T-helper 22 cell (primary cell): ENCODE data around the gene TREH.
A peak's percentile ranks its signal among the peaks of the same experiment; 100 is the strongest.

Experiments
- DNase-seq: peaks from one replicate; pipeline ENCODE4 v3.0.0-alpha.2; 2020; ENCODE audit warnings: low read depth

The TREH gene

DNA sequence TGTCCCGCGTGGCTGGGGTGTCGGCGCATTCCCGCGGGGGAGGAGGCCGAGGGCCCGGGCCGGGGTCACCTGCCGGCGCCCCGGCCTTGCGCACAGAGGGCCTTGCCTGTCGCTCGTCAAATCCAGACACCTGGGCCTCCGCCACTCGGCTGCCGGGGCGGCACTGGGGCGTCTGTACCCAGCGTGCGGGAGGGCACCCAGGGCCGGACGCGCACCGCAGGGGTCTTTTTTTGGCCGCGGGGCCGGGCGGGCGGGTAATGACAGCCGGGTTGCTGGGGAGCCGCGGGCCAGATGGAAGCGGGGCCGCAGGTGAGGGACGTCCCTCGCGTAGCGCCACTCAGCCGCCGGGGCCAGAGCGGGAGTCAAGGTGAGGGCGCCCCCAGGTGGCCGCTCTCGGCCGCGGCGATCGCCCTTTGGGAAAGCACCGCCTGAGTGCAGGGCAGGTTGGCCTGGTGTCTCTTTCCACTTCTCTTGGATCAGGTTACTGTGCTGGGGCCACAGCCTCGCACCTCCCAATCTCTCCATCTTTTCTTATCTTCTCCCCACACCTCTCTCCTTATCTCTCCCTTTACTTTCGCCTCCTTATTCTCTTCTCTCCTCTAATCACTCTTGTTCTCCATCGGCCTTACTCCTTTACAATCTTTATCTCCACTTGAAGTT, 68.5 kb downstream of the TREH start:
- DNase-seq: peak; percentile 62

- no peak for DNase-seq
Measured at GRCh38 chr11:118610225-118610772, 69.2 kb downstream of the TREH start.

DNA sequence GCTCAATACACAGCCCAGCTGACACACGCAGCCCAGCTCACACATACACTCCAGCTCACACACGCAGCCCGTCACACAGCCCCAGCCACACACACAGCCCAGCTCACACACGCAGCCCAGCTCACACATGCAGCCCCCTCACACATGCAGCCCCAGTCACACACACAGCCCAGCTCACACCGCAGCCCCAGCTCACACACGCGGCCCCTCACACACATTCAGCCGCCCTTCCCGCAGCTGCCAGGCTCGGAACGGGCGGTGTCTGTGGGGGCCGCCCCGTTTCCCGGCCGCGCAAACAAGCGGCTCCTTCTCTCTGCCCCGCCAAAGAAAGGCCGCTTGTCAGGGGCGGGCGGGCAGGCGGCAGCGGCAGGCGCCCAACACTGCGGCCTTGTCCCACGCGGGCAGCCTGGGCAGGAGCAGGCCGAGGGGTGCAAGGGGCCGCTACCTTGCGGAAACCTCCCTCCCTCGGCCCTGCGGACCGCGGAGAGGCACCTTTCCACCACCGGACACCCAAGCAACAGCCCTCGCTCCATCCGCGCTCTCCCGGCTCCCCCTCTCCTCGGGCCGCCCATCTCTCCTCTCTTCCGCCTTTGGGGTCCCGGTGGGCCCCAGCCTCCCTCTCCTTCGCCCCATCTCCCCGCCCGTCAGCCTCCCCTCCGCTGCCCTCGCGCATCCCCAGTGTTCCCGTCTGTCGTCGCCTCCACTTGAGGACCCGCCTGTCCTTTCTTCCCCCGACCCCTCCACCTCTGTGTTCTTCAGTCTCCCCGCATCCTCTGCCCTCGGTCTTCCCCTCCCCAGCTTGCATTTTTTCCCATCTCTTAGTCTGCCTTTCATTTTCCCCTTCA, 69.8 kb downstream of the TREH start:
- DNase-seq: no peak

DNA sequence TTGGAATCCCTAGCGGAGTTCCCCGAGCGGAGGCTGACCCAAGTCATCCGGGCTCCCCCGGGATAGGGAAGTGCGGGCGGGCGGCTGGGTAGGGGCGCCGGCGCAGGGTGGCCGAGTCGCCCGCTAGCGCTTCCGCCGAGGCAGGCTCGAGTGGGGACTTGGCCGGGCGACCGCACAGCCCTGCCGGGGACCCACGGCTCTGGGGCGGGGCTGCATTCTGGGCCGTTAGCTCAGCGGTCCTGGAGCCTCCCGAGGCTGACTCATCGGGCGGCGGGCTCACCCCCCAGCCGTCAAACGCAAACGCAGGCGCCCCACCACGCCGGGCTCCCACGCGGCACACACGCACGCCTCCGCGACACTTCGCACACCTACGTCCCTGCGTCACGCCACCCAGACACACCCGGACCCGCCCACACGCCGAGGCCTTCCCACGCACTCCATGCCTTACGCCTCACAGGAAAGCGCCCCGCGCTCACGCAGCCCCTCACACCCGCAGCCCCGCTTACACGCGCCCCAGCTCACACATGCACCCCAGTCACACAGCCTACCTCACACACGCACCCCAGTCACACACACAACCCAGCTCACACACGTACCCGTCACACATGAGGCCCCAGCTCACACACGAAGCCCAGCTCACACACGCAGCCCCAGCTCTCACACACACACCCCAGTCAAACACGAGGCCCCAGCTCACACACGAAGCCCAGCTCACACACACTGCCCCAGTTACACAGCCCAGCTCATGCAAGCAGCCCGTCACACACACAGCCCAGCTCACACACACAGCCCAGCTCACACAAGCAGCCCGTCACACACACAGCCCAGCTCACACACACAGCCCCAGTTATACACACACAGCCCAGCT, 70.9 kb downstream of the TREH start:
- DNase-seq: peak; percentile 88

GRCh38 chr11:118607401-118608359, 71.8 kb downstream of the TREH start, which contains the start of gene PHLDB1:
Gene PHLDB1, plus strand, starts transcription at chr11:118607615. Its CDS starts 6,222 bp downstream, at chr11:118613837.
- peak; percentile 40 for DNase-seq
